OCI-LY7 (cell line): ENCODE data around the gene OR4D1. TPM values are rescaled to one million over a fixed set of nuclear protein-coding genes. Genes with fewer than 3 reads are reported as not detected.

ENCODE experiments used
- BruUV-seq: library from RNA; stranded (reverse); fragments of 400-500 nt; replicated peaks from 2 replicates; lab custom pipeline; 2021; lab: Mats Ljungman, UMichigan
- CTCF ChIA-PET: fragments of 300-600 bp; sonication (Branson Sonifier 250); formaldehyde crosslinking; loops from one replicate; lab custom pipeline; 2022; ENCODE audit warnings: antibody characterized with exemption; ENCODE audit not compliant: unreplicated experiment; lab: Charles Lee
- POLR2A ChIA-PET: fragments of 300-600 bp; sonication (Branson Sonifier 250); formaldehyde crosslinking; loops from one replicate; lab custom pipeline; 2022; ENCODE audit warnings: antibody characterized with exemption; lab: Charles Lee
- DNase-seq: peaks from one replicate; pipeline ENCODE4 v3.0.0-alpha.2; 2015; ENCODE audit warnings: low spot score
- H2AFZ ChIP-seq: fragments of 200-600 bp; sonication (generic), shearing (Covaris generic); 2 replicates; pipeline ENCODE4 v1.6.1; 2014; ENCODE audit warnings: mild to moderate bottlenecking, antibody characterized with exemption, low read length, moderate library complexity
- H3K27ac ChIP-seq: fragments of 200-600 bp; sonication (generic); 2 replicates; pipeline ENCODE4 v1.5.1; 2014; ENCODE audit warnings: mixed run types, low read depth, mild to moderate bottlenecking, moderate library complexity, low read length, inconsistent platforms; ENCODE audit not compliant: poor library complexity, severe bottlenecking
- H3K36me3 ChIP-seq: fragments of 200-600 bp; sonication (generic); 2 replicates; pipeline ENCODE4 v1.6.1; 2014; ENCODE audit warnings: mild to moderate bottlenecking, antibody characterized with exemption, low read length, moderate library complexity, mixed read lengths; ENCODE audit not compliant: insufficient read depth
- H3K4me1 ChIP-seq: fragments of 200-600 bp; sonication (generic); 2 replicates; pipeline ENCODE4 v1.5.1; 2014; ENCODE audit warnings: mild to moderate bottlenecking, low read length; ENCODE audit not compliant: insufficient read depth, poor library complexity, severe bottlenecking
- H3K4me2 ChIP-seq: fragments of 200-600 bp; sonication (generic); 2 replicates; pipeline ENCODE4 v1.6.1; 2014; ENCODE audit warnings: mild to moderate bottlenecking, low read length
- H3K4me3 ChIP-seq: fragments of 200-600 bp; sonication (generic); 2 replicates; pipeline ENCODE4 v1.5.1; 2014; ENCODE audit warnings: mild to moderate bottlenecking, low read depth, low read length; ENCODE audit not compliant: poor library complexity, severe bottlenecking
- H3K79me2 ChIP-seq: fragments of 200-600 bp; sonication (generic); 2 replicates; pipeline ENCODE4 v1.6.1; 2016; ENCODE audit warnings: low read depth, mild to moderate bottlenecking, low read length, moderate library complexity, mixed read lengths; ENCODE audit not compliant: insufficient read depth
- H3K9me2 ChIP-seq: fragments of 200-600 bp; sonication (generic); 2 replicates; pipeline ENCODE4 v1.6.1; 2016; ENCODE audit warnings: mild to moderate bottlenecking, low read length, mixed read lengths; ENCODE audit not compliant: insufficient read depth
- H3K9me3 ChIP-seq: fragments of 200-600 bp; sonication (generic); 2 replicates; pipeline ENCODE4 v1.6.1; 2014; ENCODE audit warnings: mild to moderate bottlenecking, mixed run types, low read length, mixed read lengths
- H4K20me1 ChIP-seq: fragments of 200-600 bp; sonication (generic); 2 replicates; pipeline ENCODE4 v1.6.1; 2014; ENCODE audit warnings: mild to moderate bottlenecking, antibody characterized with exemption, low read length, moderate library complexity, mixed read lengths; ENCODE audit not compliant: insufficient read depth
- EZH2phosphoT487 ChIP-seq: fragments of 200-600 bp; sonication (generic); IDR thresholded peaks from 2 replicates; pipeline ENCODE4 v1.6.1; 2018; ENCODE audit warnings: low read depth, borderline replicate concordance, mild to moderate bottlenecking, mixed run types, antibody characterized with exemption, low read length, moderate library complexity, mixed read lengths
- intact Hi-C: fragments of 100-400 bp; cut with micrococcal nuclease; formaldehyde crosslinking; loops from one replicate; pipeline ENCODE4 v1.10.0; 2022; ENCODE audit not compliant: unreplicated experiment
- total RNA-seq, 2 experiments: library from RNA; depleted of rRNA in 1 of 2; stranded (reverse); fragments of >200 nt in 1 of 2; shearing (Covaris generic) in 1 of 2; gene quantifications; 2 replicates each; pipeline ENCODE4 v1.2.3, GENCODE V29; 2014 to 2022
- TF ChIP-seq, protein P1 (sequence below): fragments of 200-600 bp; sonication (generic); conservative IDR thresholded peaks from 2 replicates; pipeline ENCODE4 v1.5.1; 2014; ENCODE audit warnings: mild to moderate bottlenecking, antibody characterized with exemption, low read length, moderate library complexity, mixed read lengths

The OR4D1 gene
- total RNA-seq, 2 experiments from 2014 or later = not detected

DNA sequence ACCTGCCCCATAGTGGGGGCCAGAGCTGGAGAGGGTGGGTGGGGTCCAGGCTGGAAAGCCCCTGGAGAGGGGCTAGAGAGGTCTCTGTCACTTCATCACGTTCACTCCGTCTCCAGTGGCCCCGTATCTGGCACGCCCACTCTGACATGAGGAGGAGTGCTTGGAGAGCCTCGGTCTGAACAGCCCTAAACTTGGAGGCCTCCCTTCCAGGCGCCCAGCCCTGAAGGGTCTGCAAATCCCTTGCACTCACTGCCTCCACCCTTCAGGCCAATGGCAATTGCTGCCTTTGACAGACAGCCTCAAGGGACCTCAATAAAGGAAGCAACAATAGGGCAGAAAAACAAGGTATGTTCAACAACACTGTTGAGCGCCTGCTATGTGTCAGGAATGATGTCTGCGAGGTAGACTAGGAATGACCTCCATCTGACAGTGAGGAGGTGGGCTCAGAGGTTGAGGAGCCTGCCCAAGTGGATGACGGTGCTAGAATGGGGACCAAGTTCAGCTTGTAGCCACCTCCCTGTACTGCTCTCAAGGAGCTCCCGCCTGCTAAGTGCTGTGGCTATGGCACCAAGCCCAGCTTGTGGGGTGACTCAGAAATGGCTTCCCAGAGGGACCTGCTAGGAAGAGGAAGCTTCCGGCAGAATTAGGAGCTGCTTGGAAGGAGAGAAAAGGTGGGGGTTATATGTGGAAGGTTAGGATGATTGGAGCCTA, 41.4 kb downstream of the OR4D1 start:
- CTCF ChIA-PET = no interaction called here

DNA sequence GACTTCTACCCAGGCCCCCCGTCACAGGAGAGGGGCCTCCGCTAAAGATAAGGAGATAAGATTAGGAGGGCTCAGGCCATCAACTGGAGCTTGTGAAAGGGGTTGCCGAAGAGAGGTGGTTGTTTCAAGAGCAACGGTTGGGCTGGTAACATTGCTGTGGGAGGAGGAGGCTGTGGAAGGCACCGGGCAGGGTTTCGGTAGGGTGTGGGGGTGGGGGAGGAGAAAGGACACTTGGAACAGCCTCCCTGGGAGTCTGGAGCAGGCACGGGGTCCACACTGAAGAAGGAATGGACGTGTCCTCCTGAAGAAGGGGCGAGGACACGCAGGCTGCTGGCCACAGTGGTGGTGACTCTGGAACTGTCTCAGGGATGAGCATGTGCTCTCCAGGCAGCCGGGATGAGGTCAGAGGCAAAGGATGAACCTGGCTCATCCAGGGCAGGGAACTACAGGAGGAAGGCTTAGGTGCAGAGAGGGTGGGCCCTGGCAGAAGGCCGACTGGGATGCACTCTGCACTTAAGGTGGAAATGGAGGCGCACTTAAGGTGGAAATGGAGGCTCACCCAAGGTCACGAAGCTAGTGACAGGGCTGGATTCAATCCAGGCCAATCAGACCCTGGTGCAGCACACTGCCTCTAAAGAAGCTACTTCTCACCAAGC, 43.2 kb downstream of the OR4D1 start:
- no peak overlapping the region for H3K4me3 ChIP-seq

More for the DNA sequence above, 41.4 kb downstream of the OR4D1 start:
- Histone ChIP-seq H3K27ac (no peak overlapping the region), H3K9me2 (no peaks in the 10 kb centered on the region), H3K36me3 (no peaks in the 10 kb centered on the region), H3K4me2 (no peak overlapping the region), H2AFZ (no peak overlapping the region), H3K4me3 (no peak overlapping the region), H3K4me1 (peaks cover 16% of the 10 kb centered on the region), H3K9me3 (no peaks in the 10 kb centered on the region), H3K79me2 (no peaks in the 10 kb centered on the region), H4K20me1 (no peaks in the 10 kb centered on the region)
- TF ChIP-seq, protein P1, sequence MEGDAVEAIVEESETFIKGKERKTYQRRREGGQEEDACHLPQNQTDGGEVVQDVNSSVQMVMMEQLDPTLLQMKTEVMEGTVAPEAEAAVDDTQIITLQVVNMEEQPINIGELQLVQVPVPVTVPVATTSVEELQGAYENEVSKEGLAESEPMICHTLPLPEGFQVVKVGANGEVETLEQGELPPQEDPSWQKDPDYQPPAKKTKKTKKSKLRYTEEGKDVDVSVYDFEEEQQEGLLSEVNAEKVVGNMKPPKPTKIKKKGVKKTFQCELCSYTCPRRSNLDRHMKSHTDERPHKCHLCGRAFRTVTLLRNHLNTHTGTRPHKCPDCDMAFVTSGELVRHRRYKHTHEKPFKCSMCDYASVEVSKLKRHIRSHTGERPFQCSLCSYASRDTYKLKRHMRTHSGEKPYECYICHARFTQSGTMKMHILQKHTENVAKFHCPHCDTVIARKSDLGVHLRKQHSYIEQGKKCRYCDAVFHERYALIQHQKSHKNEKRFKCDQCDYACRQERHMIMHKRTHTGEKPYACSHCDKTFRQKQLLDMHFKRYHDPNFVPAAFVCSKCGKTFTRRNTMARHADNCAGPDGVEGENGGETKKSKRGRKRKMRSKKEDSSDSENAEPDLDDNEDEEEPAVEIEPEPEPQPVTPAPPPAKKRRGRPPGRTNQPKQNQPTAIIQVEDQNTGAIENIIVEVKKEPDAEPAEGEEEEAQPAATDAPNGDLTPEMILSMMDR = no peak
- TF ChIP-seq EZH2phosphoT487 = no peak
- no TSS peak for BruUV-seq
- no peak for DNase-seq
- intact Hi-C loops = no loop called here
- POLR2A ChIA-PET = no interaction called here

More for the DNA sequence above, 43.2 kb downstream of the OR4D1 start:
- intact Hi-C loops = no loop called here
- TF ChIP-seq, protein P1 = no peak
- TF ChIP-seq EZH2phosphoT487 = no peak
- no peaks in the 10 kb centered on the region for H3K9me2 ChIP-seq
- CTCF ChIA-PET = no interaction called here
- H4K20me1 ChIP-seq = no peaks in the 10 kb centered on the region
- H3K4me2 ChIP-seq = no peak overlapping the region
- DNase-seq = no peak
- H3K9me3 ChIP-seq = no peaks in the 10 kb centered on the region
- H3K36me3 ChIP-seq = no peaks in the 10 kb centered on the region
- H3K4me1 ChIP-seq = peaks cover 4% of the 10 kb centered on the region
- no peak overlapping the region for H3K27ac ChIP-seq
- H2AFZ ChIP-seq = no peak overlapping the region
- POLR2A ChIA-PET = no interaction called here
- H3K79me2 ChIP-seq = no peaks in the 10 kb centered on the region
- no TSS peak for BruUV-seq
